Stimulated activated CD8-positive, alpha-beta memory T cell treated with anti-CD3 and anti-CD28 coated beads, Interleukin-15, amount 100 ng/mL, for 48 hours (primary cell): ENCODE measurements around the gene CTDSPL2.
A peak's percentile ranks its signal among the peaks of the same experiment; 100 is the strongest.
"Not testable (repeated sequence)": the region's sequence is repeated elsewhere in the genome, so short reads cannot be mapped to it uniquely, and the experiment has no call there.

Experiments
- DNase-seq, 2 donors: peaks; one replicate each; pipeline ENCODE4 v3.0.0-alpha.2; 2020; ENCODE audit warnings: low read depth in 2 of 2

CTDSPL2 gene

DNA sequence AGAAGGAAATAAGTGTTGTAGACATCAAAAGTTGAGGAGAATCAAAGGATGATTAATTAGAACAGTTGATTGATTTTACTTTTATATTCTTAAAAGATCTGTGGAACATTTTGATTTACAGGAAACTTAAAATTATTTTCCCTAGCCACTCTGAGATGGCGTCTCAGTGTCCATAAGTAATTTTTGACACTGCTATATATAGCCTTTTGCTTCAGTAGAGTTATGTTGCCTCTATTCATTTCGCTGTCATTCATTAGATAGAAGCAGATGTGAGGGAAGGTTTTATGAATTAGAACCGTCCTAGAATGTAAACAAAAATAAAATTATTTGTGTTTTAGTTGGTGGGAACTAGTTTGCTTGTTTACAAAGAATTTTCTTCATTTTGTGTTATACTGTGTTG lies 58.5 kb downstream of the CTDSPL2 start:
- DNase-seq, result no peak

DNA sequence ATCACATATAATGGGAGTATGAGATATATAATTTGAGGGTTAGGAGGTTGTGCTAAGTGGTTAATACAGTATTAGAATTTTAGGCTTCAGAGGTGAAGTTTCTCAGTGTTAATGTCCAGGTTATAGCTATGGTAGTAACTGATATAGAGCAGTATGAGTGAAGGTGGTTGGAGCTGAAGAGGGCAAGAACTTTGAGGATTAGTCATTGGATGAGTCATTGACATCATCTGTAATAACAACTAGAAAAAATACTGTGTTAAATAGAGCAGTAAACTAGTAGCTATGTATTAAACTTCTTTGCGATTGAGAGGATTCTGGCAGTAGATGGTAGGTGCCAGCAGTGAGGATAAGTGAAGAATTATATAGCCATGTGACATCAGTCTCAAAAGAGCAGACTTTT lies 62.0 kb downstream of the CTDSPL2 start:
- no peak for DNase-seq

DNA sequence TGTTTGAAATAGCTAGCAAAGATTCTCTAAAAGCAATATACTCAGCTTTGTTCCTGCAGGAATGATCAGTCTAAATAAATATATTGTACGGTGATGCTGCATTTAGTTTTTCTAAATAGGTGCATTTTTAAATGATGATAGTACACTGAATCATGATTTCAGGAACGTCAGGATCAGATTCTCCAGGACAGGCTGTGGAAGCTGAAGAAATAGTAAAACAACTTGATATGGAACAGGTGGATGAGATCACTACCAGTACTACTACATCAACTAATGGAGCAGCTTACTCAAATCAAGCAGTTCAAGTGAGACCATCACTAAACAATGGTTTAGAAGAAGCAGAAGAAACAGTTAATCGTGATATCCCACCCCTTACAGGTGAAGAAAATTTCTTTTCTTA lies 63.2 kb downstream of the CTDSPL2 start:
- no peak for DNase-seq

DNA sequence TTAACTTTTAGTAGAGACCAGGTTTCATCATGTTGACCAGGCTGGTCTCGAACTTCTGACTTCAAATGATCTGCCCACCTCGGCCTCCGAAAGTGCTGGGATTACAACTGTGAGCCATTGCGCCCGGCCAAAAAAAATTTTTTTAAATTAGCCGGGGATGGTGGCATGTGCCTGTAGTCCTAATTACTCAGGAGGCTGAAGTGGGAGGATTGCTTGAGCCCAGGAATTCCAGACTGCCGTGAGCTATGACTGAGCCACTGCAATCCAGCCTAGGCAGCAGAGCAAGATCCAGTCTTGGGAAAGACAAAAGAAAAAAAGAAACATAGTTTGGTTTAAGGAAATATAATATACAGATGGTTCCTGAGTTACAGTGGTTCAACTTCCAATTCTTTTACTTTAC lies 64.6 kb downstream of the CTDSPL2 start:
- no peak for DNase-seq

DNA sequence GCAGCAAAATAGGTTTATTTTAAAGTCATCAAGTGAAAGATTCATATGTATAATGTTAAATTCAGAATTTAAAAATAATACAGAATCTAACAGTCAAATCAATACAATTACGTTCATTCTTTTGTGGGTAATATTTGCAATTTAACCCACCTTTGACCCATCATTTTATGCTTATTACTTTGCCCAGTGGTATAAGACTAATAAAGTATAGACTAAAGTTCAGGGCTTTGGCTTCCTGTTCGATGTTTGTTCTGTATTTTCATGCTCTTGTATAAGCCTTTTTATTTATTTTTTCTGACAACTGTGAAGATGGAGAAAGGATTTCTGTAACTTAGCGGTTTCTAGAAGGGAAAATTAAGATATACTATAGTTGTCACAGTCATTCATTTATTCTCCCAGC lies 65.2 kb downstream of the CTDSPL2 start:
- DNase-seq, result no peak

DNA sequence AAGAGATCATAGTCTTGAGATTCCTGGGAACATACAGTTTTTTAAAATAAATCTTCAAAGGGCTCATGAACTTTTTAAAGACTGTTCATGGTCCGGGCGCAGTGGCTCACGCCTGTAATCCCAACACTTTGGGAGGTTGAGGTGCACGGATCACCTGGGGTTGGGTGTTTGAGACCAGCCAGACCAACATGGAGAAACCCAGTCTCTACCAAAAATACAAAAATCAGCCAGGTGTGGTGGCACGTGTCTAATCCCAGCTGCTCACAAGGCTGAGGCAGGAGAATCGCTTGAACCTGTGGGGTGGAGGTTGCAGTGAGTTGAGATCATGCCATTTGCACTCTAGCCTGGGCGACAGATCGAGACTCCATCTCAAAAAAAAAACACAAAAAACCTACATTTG lies 68.1 kb downstream of the CTDSPL2 start:
- no peak for DNase-seq

DNA sequence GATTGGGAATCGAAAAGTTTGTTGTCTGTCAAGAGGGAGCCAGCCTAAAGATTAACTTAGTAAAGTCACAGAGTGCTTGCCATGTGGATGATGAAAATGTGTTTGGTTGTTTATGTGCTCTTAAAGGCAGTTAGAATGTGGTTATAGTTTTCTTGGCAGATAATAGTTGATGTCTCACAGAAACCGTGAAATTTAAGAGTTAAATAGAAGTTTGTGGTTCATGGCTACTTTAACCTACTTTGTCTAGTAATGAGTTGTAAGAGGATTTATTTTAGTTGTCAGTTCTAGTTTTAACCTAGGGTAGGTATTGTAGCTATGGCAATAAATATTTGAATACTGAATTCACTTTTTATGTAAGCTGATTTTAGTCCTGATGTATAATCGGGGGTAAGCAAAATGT lies 73.1 kb downstream of the CTDSPL2 start:
- DNase-seq, result no peak

DNA sequence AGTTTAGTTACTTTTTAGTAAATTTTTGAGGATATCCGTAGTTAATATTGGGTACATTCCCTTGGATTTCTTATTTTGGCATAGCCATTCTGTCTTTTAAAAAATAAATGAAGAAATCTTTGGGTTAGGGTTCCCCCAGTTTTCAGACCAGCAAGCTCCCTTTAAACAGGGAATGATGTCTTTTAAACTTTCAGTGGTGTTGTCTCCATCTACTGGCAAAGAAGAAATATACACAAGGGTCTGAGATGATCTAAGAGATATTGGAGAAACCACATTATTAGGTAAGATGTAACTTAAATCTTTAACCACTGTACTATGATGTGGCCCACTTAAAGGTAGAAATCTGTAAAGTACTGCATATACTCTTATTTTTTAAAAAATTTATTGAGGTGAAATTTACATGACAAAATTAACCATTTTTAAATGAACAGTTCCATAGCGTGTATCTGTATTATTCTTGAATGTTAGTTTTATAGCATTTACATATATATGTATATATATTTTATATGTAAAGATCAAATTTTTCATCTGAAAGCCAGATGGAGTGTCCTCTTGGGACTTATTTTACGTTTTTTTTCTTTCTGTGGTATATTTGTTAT lies 74.4 kb downstream of the CTDSPL2 start:
- DNase-seq, result no peak

DNA sequence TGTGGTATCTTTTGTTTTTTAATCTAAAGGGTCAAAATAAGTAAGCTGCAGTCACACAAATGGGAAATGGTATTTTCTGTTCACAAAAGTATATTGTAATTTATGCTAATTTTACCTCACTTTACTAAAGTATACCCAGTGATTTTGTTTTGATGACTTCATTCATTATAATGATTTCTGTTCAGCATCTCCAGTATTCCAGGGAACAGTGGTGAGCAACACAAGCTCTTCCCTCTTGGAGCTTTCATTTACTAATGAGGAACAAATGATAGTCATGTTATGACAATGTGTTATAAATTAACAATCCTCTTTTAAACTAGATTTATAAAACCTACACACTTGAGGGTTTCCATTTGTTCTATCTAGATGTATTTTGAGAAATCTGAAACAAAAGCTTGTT lies 89.0 kb downstream of the CTDSPL2 start:
- no peak for DNase-seq

DNA sequence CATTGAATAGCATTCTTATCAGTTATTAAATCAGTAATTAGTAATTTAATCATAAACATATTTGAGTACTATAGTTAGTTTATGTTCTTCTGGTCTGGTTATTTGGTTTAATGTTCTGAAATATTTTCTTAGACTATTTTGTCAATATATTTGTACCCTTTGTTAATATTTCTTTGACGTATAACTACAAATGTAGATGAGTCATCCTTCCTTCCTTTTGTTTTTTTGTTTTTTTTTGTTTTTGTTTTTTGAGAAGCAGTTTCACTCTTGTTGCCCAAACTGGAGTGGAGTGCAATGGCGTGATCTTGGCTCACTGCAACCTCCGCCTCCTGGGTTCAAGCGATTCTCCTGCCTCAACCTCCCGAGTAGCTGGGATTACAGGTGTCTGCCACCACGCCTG lies 92.1 kb downstream of the CTDSPL2 start:
- DNase-seq, result no peak

DNA sequence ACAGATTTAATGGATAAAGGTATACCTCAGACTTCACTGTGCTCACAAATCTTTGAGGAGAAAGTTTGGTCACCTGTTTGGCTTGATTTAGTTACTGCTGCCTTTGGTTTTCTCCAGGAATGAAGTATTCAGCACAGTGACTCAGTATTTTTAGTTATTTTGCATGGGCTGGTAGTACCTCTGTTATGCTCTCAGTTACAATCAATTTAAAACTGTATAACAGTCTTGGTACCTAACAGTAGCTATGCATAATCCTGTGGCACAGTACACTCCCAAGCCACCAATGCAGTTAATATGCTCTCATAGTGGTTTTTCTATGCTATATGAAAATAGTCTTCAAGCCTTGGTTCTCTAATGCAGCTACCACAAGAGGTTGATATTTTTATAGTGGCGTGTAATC lies 97.6 kb downstream of the CTDSPL2 start:
- no peak for DNase-seq

DNA sequence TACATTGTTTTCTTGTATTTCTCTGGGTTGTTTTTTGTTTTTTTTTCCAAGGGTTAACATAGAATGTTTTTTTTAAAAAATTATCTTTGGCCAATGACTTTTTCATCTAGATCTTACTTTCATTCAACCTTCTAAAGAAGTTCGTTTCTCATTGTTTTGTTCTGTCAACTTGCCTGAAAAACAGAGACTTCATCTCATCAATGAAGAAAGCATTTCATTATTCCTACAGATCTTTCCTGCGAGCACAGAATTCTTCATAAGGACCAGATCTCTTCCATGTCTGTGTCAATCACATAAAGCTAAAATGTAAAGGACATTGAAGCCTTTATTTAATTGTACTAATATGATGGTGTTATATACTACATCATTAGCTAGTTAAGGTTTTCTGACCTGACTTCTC lies 99.8 kb downstream of the CTDSPL2 start:
- no peak for DNase-seq

DNA sequence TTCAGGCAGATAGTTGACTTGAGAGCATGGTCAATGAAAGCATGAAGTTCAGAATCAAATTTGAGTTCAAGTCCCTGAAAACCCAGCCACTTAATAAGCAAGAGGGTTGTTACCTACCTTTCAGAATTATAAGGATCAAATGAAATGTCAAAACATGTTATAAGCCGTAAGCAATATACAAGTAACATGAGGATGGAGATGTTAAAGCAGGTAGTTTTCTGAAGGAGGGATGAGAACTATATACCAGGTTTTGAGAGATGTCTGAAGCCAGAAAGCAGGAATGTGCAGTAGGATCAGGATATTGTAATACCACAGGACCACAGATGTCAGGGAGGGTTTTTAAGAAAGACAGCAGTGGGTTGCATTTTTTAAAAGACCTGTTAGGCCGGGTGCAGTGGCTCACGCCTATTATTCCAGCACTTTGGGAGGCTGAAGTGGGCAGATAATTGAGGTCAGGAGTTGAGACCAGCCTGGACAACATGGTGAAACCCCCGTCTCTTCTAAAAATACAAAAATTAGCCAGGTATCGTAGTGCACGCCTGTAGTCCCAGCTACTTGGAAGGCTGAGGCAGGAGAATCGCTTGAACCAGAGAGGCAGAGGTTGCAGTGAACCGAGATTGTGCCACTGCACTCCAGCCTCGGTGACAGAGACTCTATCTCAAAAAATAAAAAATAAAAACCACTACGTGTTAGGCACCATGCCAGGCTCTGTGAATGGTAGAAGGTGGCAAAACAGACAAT lies 102.6 kb downstream of the CTDSPL2 start:
- no peak for DNase-seq

DNA sequence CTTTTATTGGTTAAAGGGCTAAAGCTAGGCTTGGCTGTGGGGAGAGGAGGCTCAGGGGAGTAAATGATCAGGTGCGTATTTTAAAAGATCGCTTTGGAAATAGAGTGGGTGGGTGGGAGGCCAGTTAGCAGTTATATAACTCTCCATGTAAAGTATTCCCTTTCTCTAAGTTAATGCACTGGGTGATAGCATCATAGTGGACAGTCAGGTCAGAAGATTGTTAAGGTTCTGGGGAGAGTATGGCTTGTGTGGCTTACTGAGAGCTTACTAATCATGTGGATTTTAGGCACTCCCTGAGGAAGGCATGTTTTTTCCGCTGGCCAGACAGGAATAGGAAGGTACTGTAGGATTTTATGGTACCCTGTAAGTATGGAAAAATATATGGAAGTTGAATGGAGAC lies 103.2 kb downstream of the CTDSPL2 start:
- no peak for DNase-seq

DNA sequence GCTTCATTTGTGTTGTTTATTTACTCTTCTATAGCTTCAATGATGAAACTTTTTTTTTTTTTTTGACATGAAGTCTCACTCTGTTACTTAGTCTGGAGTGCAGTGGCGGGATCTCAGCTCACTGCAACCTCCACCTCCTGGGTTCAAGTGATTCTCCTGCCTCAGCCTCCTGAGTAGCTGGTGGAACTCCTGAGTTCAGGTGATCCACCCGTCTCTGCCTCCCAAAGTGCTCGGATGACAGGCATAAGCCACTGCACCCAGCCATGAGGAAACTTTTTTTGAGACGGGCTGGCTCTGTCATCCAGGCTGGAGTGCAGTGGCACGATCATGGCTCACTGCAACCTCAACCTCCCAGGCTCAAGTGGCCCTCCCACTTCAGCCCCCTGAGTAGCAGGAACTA lies 104.8 kb downstream of the CTDSPL2 start:
- DNase-seq, result not testable (repeated sequence)

DNA sequence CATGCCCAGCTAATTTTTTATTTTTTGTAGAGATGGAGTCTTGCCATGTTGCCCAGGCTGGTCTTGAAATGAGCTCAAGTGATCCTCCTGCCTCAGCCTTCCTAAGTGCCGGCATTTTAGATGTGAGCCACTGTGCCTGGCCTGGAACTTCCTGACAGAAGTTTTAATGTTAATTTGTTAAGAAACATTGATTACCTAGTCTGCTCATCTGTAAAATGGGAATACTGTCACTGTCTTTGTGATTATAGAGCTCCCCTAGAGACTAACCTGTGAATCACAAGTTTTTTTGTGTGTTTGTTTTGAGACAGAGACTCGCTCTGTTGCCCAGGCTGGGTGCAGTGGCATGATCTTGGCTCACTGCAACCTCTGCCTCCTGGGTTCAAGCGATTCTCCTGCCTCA lies 105.3 kb downstream of the CTDSPL2 start:
- no peak for DNase-seq

DNA sequence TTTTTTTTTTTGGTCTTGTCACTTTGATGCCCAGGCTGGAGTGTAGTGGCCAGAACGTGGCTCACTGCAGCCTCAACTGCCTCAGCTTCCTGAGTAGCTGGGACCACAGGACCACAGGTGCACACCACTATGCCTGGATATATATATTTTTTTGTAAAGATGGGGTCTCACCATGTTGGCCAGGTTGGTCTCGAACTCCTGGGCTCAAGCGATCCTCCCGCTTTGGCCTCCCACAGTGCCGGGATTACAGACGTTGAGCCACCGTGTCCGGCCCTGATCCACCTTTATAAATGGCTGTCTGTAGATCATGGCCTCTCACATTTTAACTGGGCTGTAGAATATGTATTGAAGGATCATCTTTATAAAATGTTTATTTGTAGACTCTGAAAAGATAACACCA lies 107.7 kb downstream of the CTDSPL2 start:
- DNase-seq, result no peak

DNA sequence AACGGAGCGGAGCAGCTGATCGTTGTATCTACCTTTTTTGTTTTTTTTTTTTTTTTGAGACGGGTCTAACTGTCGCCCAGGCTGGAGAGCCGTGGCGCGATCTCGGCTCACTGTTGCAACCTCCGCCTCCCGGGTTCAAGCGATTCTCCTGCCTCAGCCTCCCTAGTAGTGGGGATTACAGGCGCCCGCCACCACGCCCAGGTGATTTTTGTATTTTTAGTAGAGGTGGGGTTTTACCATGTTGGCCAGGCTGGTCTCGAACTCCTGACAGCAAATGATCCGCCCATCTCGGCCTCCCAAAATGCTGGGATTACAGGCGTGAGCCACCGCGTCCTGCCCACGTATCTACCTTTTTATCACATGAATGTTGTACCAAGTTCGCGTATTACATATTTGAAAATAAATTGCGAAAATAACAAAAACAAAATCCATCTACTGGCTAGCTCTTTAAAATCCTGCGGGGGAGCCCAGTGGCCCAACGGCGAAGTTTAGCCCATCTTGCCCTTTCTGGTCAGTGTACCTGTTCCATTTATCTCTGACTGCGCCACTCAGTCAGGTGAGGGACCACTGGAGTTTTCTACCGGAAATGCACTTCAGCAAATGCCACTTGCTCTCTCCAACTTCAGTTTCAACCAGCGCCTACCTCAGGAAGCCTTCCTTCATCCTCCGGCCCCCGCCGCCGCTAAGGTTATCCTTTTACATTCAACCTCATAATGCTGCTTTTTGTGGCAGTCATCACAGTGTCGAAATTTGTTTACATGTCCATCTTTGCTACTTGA lies 108.3 kb downstream of the CTDSPL2 start:
- peak in 1 of 2 donors; percentile 13 for DNase-seq

DNA sequence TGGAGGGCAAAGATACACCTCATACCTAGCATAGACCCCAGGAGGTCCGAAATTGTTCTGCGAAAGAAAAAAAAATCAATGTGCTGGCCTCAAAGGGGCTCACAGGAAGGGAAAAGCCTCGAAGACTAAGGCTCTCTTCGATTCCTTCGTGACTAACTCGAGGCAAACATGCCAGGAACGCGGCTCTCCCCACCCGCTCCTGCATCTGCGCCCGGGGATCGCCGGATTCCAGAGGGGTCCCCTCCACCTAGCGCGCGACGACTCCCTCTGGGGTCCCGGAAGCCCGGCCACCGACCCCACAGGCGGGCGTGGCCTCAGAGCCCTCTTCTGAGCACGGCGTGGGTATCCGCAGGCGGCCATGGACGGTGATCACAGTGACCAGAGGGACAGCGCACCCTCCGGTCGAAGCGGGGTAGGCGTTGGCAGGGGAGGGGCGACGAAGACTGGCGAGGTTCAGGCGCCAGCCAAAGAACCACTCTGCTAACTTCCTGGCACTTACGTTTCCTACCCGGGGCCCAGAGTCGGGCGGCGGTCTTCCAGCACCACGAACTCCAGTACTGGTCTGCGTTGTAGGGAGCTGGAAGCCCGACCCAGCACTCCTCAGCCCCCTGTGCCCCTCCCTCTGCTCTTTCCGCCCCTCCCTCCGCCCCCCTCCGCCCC lies 109.0 kb downstream of the CTDSPL2 start:
- DNase-seq, result peak in 1 of 2 donors; percentile 53

DNA sequence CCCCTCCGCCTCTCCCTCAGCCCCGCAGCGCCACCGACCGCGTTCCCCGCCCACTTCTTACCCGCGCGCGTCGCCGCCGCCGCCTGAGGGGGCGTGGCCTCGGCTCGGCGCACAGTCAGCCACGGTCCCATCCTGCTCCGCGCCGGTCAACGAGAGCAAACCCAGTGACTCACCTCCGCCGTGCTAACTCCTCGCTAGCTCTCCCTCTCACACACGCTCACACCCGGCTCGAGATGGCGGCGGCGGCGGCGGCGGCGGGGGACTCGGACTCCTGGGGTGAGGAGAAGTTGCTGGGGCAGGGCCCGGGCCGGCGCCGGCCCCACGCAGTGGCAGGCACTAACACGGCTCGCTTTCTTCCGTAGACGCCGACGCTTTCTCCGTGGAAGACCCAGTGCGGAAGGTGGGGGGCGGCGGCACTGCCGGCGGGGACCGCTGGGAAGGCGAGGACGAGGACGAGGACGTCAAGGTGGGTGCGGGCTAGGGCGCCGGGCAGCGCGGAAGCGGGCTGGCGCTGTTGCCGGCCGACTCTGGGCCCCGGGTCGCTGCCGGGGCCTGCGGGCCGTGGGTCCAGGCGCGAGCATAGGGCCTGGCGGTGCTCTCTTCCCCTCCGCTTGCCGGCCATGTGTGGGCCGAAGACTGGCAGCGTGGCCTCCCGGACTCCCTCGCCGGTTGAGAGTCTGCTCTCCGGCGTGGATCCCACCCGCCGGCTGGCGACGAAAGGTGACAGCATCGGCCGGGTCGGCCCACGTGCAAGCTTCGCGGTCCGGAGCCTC lies 109.7 kb downstream of the CTDSPL2 start, which contains the start of gene EIF3J:
Gene EIF3J, plus strand, starts transcription at position 186 of the 773 bp plus-strand sequence. Its CDS starts 48 bp downstream, at position 234.
- peak; percentile 93 to 94 for DNase-seq

DNA sequence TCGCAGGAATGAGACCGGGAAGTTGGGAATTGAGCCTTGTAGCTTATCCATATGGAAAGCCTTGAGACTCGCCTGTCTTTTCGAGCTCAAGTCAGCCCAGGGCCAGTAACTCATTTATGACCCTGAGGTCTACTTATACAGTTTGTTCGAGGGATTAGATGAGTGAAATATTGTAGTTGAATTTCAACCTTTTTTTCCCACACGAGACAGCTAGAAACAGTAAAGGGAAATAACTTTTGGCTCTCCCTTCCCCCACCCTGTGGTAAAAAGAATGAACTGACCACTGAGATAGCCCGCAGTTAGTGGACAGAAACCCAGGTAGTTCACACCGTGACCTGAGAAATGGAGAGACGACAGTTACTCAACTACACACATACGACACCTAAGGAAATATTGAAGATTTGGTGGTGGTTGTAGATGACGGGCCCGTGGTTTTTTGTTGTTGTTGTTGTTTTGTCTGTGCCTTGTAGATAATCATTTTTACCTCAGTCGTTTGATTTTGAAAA lies 110.4 kb downstream of the CTDSPL2 start:
- DNase-seq, result no peak
